SK-N-SH (cell line): ENCODE data around the gene CALN1. TPM values are rescaled to one million over a fixed set of nuclear protein-coding genes. Genes with fewer than 3 reads are reported as not detected.

Experiments used
- CTCF ChIA-PET: fragments of 300-600, 350-600 bp; formaldehyde crosslinking; extraction: SDS; loops from one replicate; lab custom pipeline; 2021; lab: Yijun Ruan, JAX
- POLR2A ChIA-PET: fragments of 350-600 bp; sonication (Branson Sonifier 250); formaldehyde crosslinking; extraction: SDS; loops from one replicate; lab custom pipeline; 2020; ENCODE audit warnings: antibody characterized with exemption, inconsistent platforms; lab: Yijun Ruan, JAX
- DNase-seq: peaks from one replicate; pipeline ENCODE4 v3.0.0; 2012
- H2AFZ ChIP-seq: fragments of 200-600 bp; sonication (generic); 2 replicates; pipeline ENCODE4 v1.8.1; 2016; ENCODE audit warnings: antibody characterized with exemption, mild to moderate bottlenecking, low read depth
- H3F3A ChIP-seq: fragments of 200-600 bp; sonication (generic); replicated peaks from 2 replicates; pipeline ENCODE3; 2016; ENCODE audit warnings: antibody characterized with exemption, mild to moderate bottlenecking; ENCODE audit not compliant: insufficient read depth
- H3K27ac ChIP-seq, 2 experiments: fragments of 200-500 bp in 1 of 2; fragments of 200-600 bp in 1 of 2; sonication (Bioruptor generic) in 1 of 2; sonication (generic), shearing (Covaris generic) in 1 of 2; 2 replicates each; pipeline versions ENCODE4 v1.5.1 to v1.6.1; 2014 to 2016; ENCODE audit warnings: low read depth in 2 of 2, inconsistent platforms in 1 of 2, low read length in 1 of 2, mild to moderate bottlenecking in 1 of 2, mixed read lengths in 1 of 2
- H3K27me3 ChIP-seq: fragments of 200-600 bp; sonication (generic), shearing (Covaris generic); 2 replicates; pipeline ENCODE4 v1.6.1; 2016; ENCODE audit warnings: mixed run types; ENCODE audit not compliant: insufficient read depth
- H3K36me3 ChIP-seq, 2 experiments: fragments of 200-500 bp in 1 of 2; fragments of 200-600 bp in 1 of 2; sonication (Bioruptor generic) in 1 of 2; sonication (generic) in 1 of 2; replicated peaks in 1 of 2; 2 replicates each; pipeline versions ENCODE3 to v1.5.1; 2014 to 2016; ENCODE audit warnings: low read length in 1 of 2, mild to moderate bottlenecking in 1 of 2; ENCODE audit not compliant: insufficient read depth in 2 of 2, control insufficient read depth in 1 of 2
- H3K4me1 ChIP-seq, 2 experiments: fragments of 200-500 bp in 1 of 2; fragments of 200-600 bp in 1 of 2; sonication (Bioruptor generic) in 1 of 2; sonication (generic), shearing (Covaris generic) in 1 of 2; 2 replicates each; pipeline versions ENCODE4 v1.5.1 to v1.6.1; 2014 to 2016; ENCODE audit warnings: low read depth in 1 of 2, low read length in 1 of 2, mixed run types in 1 of 2; ENCODE audit not compliant: insufficient read depth in 2 of 2, control insufficient read depth in 1 of 2
- H3K4me2 ChIP-seq: fragments of 200-600 bp; sonication (generic), shearing (Covaris generic); 2 replicates; pipeline ENCODE4 v1.6.1; 2017; ENCODE audit warnings: mixed run types
- H3K4me3 ChIP-seq, 2 experiments: fragments of 200-500 bp in 1 of 2; fragments of 200-600 bp in 1 of 2; sonication (Bioruptor generic) in 1 of 2; sonication (generic), shearing (Covaris generic) in 1 of 2; 2 replicates each; pipeline versions ENCODE4 v1.5.1 to v1.8.1; 2014 to 2016; ENCODE audit warnings: low read depth in 2 of 2, inconsistent platforms in 1 of 2, low read length in 1 of 2, mild to moderate bottlenecking in 1 of 2, mixed read lengths in 1 of 2, moderate library complexity in 1 of 2
- H3K79me2 ChIP-seq: fragments of 200-600 bp; sonication (generic); 2 replicates; pipeline ENCODE4 v1.8.1; 2017; ENCODE audit warnings: mild to moderate bottlenecking; ENCODE audit not compliant: insufficient read depth
- H3K9ac ChIP-seq: fragments of 200-600 bp; sonication (generic); 2 replicates; pipeline ENCODE4 v1.6.1; 2017; ENCODE audit warnings: mixed run types
- H3K9me2 ChIP-seq: fragments of 200-600 bp; sonication (generic); 2 replicates; pipeline ENCODE4 v1.6.1; 2017; ENCODE audit warnings: mixed run types
- H3K9me3 ChIP-seq: fragments of 200-600 bp; sonication (generic); 2 replicates; pipeline ENCODE4 v1.6.1; 2017; ENCODE audit warnings: mixed run types, mild to moderate bottlenecking, moderate library complexity
- H4K20me1 ChIP-seq: fragments of 200-600 bp; sonication (generic); 2 replicates; pipeline ENCODE4 v1.6.1; 2017; ENCODE audit warnings: mild to moderate bottlenecking, mixed run types; ENCODE audit not compliant: insufficient read depth
- ELF1 ChIP-seq: IDR thresholded peaks from 2 replicates; pipeline ENCODE4 v1.4.0; 2012
- EP300 ChIP-seq, 2 experiments: IDR thresholded peaks; 2 replicates each; pipeline versions ENCODE4 v1.4.0 to v1.6.1; 2012; ENCODE audit warnings: borderline replicate concordance in 1 of 2, low read depth in 1 of 2, low read length in 1 of 2
- EZH2phosphoT487 ChIP-seq: fragments of 200-600 bp; sonication (generic); IDR thresholded peaks from 2 replicates; pipeline ENCODE4 v1.6.1; 2017; ENCODE audit warnings: low read depth, mixed run types, mild to moderate bottlenecking, antibody characterized with exemption, moderate library complexity, borderline replicate concordance
- FOSL2 ChIP-seq: IDR thresholded peaks from 2 replicates; pipeline ENCODE4 v1.4.0; 2012; ENCODE audit warnings: low read depth, mild to moderate bottlenecking, moderate library complexity, borderline replicate concordance
- FOXJ3 ChIP-seq: sonication (generic); formaldehyde crosslinking; IDR thresholded peaks from 2 replicates; pipeline ENCODE4 v1.5.1; 2020; ENCODE audit warnings: mild to moderate bottlenecking, missing genetic modification reagents
- FOXM1 ChIP-seq: IDR thresholded peaks from 2 replicates; pipeline ENCODE4 v1.4.0; 2012; ENCODE audit warnings: low read depth, mild to moderate bottlenecking
- GABPA ChIP-seq: IDR thresholded peaks from 2 replicates; pipeline ENCODE4 v1.4.0; 2012; ENCODE audit warnings: low read depth, mild to moderate bottlenecking
- IRF3 ChIP-seq: fragments of 150-350 bp; IDR thresholded peaks from 2 replicates; pipeline ENCODE4 v1.6.1; 2016; ENCODE audit warnings: mild to moderate bottlenecking, low read depth, low read length
- MEF2A ChIP-seq: IDR thresholded peaks from 2 replicates; pipeline ENCODE4 v1.4.0; 2012; ENCODE audit warnings: low read depth, borderline replicate concordance
- MXI1 ChIP-seq: IDR thresholded peaks from 2 replicates; pipeline ENCODE4 v1.6.1; 2012; ENCODE audit warnings: mild to moderate bottlenecking, low read depth, low read length, improper control_type of control experiment
- NRF1 ChIP-seq: IDR thresholded peaks from 2 replicates; pipeline ENCODE4 v1.6.1; 2012; ENCODE audit warnings: low read depth, mild to moderate bottlenecking, low read length
- RAD21 ChIP-seq: IDR thresholded peaks from 2 replicates; pipeline ENCODE4 v1.6.1; 2012; ENCODE audit warnings: mild to moderate bottlenecking, low read length
- RCOR1 ChIP-seq: fragments of 150-350 bp; IDR thresholded peaks from 2 replicates; pipeline ENCODE4 v1.6.1; 2017; ENCODE audit warnings: antibody characterized with exemption, low read length
- REST ChIP-seq: IDR thresholded peaks from 2 replicates; pipeline ENCODE4 v1.6.1; 2012; ENCODE audit warnings: mild to moderate bottlenecking, low read depth, low read length, moderate library complexity
- SMC3 ChIP-seq: IDR thresholded peaks from 2 replicates; pipeline ENCODE4 v1.6.1; 2012; ENCODE audit warnings: low read depth, low read length, improper control_type of control experiment
- TAF1 ChIP-seq: IDR thresholded peaks from 2 replicates; pipeline ENCODE4 v1.6.1; 2012; ENCODE audit warnings: low read depth, mild to moderate bottlenecking, low read length, moderate library complexity, borderline replicate concordance
- TEAD4 ChIP-seq: IDR thresholded peaks from 2 replicates; pipeline ENCODE4 v1.4.0; 2012; ENCODE audit warnings: mild to moderate bottlenecking, borderline replicate concordance; ENCODE audit not compliant: insufficient read depth
- WGBS: methylation state at CpG from one replicate; pipeline ENCODE4 v1.1.6; 2017; ENCODE audit warnings: low lambda C conversion rate; 5-methylcytosine and 5-hydroxymethylcytosine counted together
- polyA plus RNA-seq, 3 experiments: library from polyadenylated mRNA; depleted of rRNA; stranded (reverse); fragments of >200 nt; gene quantifications; 2 replicates each; pipeline ENCODE4 v1.2.3, GENCODE V29; 2012
- TF ChIP-seq, protein P1 (sequence below): fragments of 200-600 bp; sonication (generic); IDR thresholded peaks from 2 replicates; pipeline ENCODE4 v1.6.1; 2017; ENCODE audit warnings: antibody characterized with exemption, mild to moderate bottlenecking, moderate library complexity
- TF ChIP-seq, protein P2 (sequence below): IDR thresholded peaks from 2 replicates; pipeline ENCODE4 v1.4.0; 2012; ENCODE audit warnings: low read depth, borderline replicate concordance

The CALN1 gene
- polyA plus RNA-seq, 1 of the 3 experiments (the other 2 are of a cell fraction), result not detected

DNA sequence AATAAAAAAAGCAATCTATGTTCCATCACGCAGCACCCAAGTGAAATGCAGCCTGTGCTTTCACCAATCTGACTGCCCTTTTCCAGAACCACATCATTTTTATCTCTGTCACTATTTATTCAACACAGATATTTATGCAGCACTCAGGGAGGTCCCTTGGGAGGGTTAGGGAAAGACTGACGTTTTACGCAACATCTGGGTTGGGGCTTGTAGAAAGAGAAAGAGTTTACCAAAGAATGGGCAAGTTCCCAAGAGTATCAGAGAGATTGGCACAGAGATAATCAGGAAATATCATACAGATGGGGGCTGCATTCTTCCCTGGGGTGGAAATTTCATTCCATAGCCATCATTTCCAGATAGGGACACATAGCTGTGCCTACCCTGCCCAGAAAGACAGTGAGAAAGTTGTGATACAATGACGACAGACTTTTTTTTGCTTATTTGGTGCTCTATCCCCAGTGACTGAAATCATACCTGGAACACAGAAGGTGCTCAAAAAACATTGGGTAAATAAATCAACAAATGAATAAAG lies 474.2 kb downstream of the CALN1 start:
- no peaks in the 10 kb centered on the region for H3F3A ChIP-seq
- H4K20me1 ChIP-seq, result no peaks in the 10 kb centered on the region
- no peak overlapping the region for H3K9ac ChIP-seq
- H3K27me3 ChIP-seq, result no peaks in the 10 kb centered on the region
- H3K4me1 ChIP-seq, result no peaks in the 10 kb centered on the region
- H3K9me2 ChIP-seq, result no peaks in the 10 kb centered on the region
- no peak for TF ChIP-seq GABPA
- TF ChIP-seq FOXM1, result no peak
- no peak for TF ChIP-seq RAD21
- no peak for TF ChIP-seq FOXJ3 (CRISPR knock-in tag)
- TF ChIP-seq, protein P1, sequence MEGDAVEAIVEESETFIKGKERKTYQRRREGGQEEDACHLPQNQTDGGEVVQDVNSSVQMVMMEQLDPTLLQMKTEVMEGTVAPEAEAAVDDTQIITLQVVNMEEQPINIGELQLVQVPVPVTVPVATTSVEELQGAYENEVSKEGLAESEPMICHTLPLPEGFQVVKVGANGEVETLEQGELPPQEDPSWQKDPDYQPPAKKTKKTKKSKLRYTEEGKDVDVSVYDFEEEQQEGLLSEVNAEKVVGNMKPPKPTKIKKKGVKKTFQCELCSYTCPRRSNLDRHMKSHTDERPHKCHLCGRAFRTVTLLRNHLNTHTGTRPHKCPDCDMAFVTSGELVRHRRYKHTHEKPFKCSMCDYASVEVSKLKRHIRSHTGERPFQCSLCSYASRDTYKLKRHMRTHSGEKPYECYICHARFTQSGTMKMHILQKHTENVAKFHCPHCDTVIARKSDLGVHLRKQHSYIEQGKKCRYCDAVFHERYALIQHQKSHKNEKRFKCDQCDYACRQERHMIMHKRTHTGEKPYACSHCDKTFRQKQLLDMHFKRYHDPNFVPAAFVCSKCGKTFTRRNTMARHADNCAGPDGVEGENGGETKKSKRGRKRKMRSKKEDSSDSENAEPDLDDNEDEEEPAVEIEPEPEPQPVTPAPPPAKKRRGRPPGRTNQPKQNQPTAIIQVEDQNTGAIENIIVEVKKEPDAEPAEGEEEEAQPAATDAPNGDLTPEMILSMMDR, result no peak
- no peak for TF ChIP-seq IRF3
- no peak for TF ChIP-seq MEF2A
- TF ChIP-seq ELF1, result no peak
- no peak for TF ChIP-seq EP300 (IDR thresholded peaks at IDR 0.05; ENCODE audit: borderline replicate concordance in 1 of 2, low read depth in 1 of 2, low read length in 1 of 2)
- no peak for TF ChIP-seq RCOR1
- no peak for TF ChIP-seq FOSL2
- TF ChIP-seq EZH2phosphoT487, result no peak
- no peak for TF ChIP-seq NRF1
- TF ChIP-seq MXI1, result no peak
- TF ChIP-seq REST, result no peak
- no peak for TF ChIP-seq SMC3
- TF ChIP-seq, protein P2, sequence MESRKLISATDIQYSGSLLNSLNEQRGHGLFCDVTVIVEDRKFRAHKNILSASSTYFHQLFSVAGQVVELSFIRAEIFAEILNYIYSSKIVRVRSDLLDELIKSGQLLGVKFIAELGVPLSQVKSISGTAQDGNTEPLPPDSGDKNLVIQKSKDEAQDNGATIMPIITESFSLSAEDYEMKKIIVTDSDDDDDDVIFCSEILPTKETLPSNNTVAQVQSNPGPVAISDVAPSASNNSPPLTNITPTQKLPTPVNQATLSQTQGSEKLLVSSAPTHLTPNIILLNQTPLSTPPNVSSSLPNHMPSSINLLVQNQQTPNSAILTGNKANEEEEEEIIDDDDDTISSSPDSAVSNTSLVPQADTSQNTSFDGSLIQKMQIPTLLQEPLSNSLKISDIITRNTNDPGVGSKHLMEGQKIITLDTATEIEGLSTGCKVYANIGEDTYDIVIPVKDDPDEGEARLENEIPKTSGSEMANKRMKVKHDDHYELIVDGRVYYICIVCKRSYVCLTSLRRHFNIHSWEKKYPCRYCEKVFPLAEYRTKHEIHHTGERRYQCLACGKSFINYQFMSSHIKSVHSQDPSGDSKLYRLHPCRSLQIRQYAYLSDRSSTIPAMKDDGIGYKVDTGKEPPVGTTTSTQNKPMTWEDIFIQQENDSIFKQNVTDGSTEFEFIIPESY, result no peak
- no peak for TF ChIP-seq TAF1
- no peak for TF ChIP-seq TEAD4
- 11% methylated on average over 4 of the region's 4 CpGs for WGBS
- no peaks in the 10 kb centered on the region for H3K79me2 ChIP-seq
- ChIA-PET POLR2A (no interaction called here), CTCF (no interaction called here)
- H2AFZ ChIP-seq, result no peak overlapping the region
- no peaks in the 10 kb centered on the region for H3K36me3 ChIP-seq
- no peak overlapping the region for H3K27ac ChIP-seq
- H3K9me3 ChIP-seq, result no peaks in the 10 kb centered on the region
- H3K4me3 ChIP-seq, result no peak overlapping the region
- DNase-seq, result no peak
- no peak overlapping the region for H3K4me2 ChIP-seq
